Measurements from ENCODE around the gene POSTN.

POSTN gene

DNA sequence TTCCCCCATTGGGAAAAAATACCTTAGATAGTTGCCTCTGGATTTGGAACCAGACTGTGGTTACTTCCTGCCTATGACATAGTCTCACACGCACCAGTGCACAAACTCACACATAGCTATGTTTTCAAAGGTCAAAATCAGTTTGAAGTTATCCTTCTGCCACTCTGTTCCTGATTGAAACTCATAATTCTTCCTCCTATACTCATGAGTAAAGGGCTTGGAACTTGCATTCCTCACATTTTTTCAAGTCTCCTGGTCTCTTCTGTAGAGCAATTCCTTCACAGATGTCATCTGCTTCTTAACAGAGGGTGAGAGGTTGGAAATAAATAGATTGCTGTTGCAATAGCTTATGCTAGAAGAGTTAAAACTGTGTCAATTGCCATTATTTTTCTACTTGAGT, 18.6 kb upstream of the POSTN start:
- no peak for TF ChIP-seq CTCF (IDR thresholded peaks at IDR 0.05; ENCODE audit: insufficient read depth, low read length, poor library complexity, severe bottlenecking)
- no peaks in the 10 kb centered on the region for H3K27me3 ChIP-seq (replicated peaks; ENCODE audit: control insufficient read depth, insufficient read depth, low read length)
- H3K4me3 ChIP-seq (replicated peaks; ENCODE audit: low read depth, low read length): no peak overlapping the region
- DNase-seq (ENCODE audit: extremely low read depth, insufficient read length): no peak
- H3K36me3 ChIP-seq (ENCODE audit: control insufficient read depth, insufficient read depth, low read length): no peaks in the 10 kb centered on the region

- Histone ChIP-seq H3K4me3 (replicated peaks; ENCODE audit: low read depth, low read length) (no peak overlapping the region), H3K36me3 (ENCODE audit: control insufficient read depth, insufficient read depth, low read length) (no peaks in the 10 kb centered on the region), H3K27me3 (replicated peaks; ENCODE audit: control insufficient read depth, insufficient read depth, low read length) (no peaks in the 10 kb centered on the region)
- DNase-seq (ENCODE audit: extremely low read depth, insufficient read length): no peak
- no peak for TF ChIP-seq CTCF (IDR thresholded peaks at IDR 0.05; ENCODE audit: insufficient read depth, low read length, poor library complexity, severe bottlenecking)
Measured at GRCh38 chr13:37616131-37616530, 17.6 kb upstream of the POSTN start.

DNA sequence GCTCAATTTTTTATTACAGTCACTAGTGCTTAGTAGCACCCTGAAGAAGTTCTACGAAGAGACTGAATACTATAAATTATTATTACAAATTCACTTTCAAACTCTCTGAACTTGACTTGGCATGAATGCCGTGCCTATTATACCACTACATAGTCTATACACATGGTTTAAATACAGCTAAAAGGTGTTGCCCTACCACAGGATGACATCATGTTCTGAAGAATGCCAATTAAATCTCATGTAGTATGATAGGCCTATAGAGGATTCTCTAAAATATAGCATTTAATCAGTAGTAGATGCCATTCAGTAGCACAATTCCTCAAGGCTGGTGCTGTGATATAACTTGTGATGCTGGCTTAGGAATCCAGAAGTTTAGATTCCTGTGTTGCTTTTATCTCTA, 16.7 kb upstream of the POSTN start:
- no peak for DNase-seq (ENCODE audit: extremely low read depth, insufficient read length)
- Histone ChIP-seq H3K4me3 (replicated peaks; ENCODE audit: low read depth, low read length) (no peak overlapping the region), H3K36me3 (ENCODE audit: control insufficient read depth, insufficient read depth, low read length) (no peaks in the 10 kb centered on the region), H3K27me3 (replicated peaks; ENCODE audit: control insufficient read depth, insufficient read depth, low read length) (no peaks in the 10 kb centered on the region)
- no peak for TF ChIP-seq CTCF (IDR thresholded peaks at IDR 0.05; ENCODE audit: insufficient read depth, low read length, poor library complexity, severe bottlenecking)

DNA sequence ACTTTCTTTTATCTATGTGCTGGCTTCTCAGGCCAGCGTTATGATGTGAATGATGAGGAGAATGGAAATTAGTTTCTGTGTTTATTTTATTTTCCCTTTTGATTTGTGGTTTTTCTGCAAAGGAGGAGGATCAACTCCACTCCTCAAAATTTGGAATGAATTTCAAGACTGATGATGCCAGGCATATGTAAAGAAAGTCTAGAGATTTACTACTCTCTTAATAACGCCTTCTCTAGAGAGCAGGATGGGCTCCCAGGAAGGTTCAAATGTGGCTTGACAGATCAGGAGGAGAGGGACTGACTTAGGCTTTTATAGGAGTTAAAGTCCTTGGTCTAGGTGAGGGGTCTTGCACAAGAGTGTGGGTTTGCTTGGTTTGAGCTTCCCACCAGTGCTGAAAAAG, 15.1 kb upstream of the POSTN start:
- no peak for TF ChIP-seq CTCF (IDR thresholded peaks at IDR 0.05; ENCODE audit: insufficient read depth, low read length, poor library complexity, severe bottlenecking)
- H3K36me3 ChIP-seq (ENCODE audit: control insufficient read depth, insufficient read depth, low read length): no peaks in the 10 kb centered on the region
- H3K27me3 ChIP-seq (replicated peaks; ENCODE audit: control insufficient read depth, insufficient read depth, low read length): no peaks in the 10 kb centered on the region
- no peak overlapping the region for H3K4me3 ChIP-seq (replicated peaks; ENCODE audit: low read depth, low read length)
- DNase-seq (ENCODE audit: extremely low read depth, insufficient read length): no peak

DNA sequence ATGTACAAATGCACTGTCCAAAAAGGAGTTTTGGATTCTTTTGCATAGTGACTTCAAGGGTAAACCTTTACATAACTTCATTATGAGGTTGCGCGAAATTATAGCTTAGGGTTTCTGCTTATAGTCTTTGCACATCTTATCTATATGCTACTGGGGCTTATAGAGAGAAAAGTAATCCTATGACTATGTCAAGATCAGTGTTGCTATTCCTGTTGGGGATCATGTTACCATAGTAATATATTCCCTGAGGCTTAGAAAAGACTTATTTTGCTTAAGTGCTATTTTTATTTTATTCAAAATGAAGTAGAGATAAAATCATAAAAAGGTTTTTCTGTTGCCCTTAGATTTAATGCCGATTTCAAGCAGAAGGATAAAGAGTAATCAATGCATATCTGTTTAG, 14.7 kb upstream of the POSTN start:
- no peak for TF ChIP-seq CTCF (IDR thresholded peaks at IDR 0.05; ENCODE audit: insufficient read depth, low read length, poor library complexity, severe bottlenecking)
- Histone ChIP-seq H3K27me3 (replicated peaks; ENCODE audit: control insufficient read depth, insufficient read depth, low read length) (no peaks in the 10 kb centered on the region), H3K4me3 (replicated peaks; ENCODE audit: low read depth, low read length) (no peak overlapping the region), H3K36me3 (ENCODE audit: control insufficient read depth, insufficient read depth, low read length) (no peaks in the 10 kb centered on the region)
- DNase-seq (ENCODE audit: extremely low read depth, insufficient read length): no peak

- no peaks in the 10 kb centered on the region for H3K27me3 ChIP-seq (replicated peaks; ENCODE audit: control insufficient read depth, insufficient read depth, low read length)
- no peak overlapping the region for H3K4me3 ChIP-seq (replicated peaks; ENCODE audit: low read depth, low read length)
- TF ChIP-seq CTCF (IDR thresholded peaks at IDR 0.05; ENCODE audit: insufficient read depth, low read length, poor library complexity, severe bottlenecking): peak; percentile 27
- H3K36me3 ChIP-seq (ENCODE audit: control insufficient read depth, insufficient read depth, low read length): no peaks in the 10 kb centered on the region
- no peak for DNase-seq (ENCODE audit: extremely low read depth, insufficient read length)
Measured at GRCh38 chr13:37608750-37609339, 10.3 kb upstream of the POSTN start.
